ENCODE data around the gene ACRBP.

ACRBP gene

GRCh38 chr12:6647083-6647604 lies at the start of gene ACRBP:
ACRBP (minus strand) TSS chr12:6647432; CDS start chr12:6647366, 66 bp downstream.
- Mint-ChIP-seq H3K4me1 (ENCODE audit: low read depth) (peaks cover 10% of the 10 kb centered on the region), H3K9me3 (peaks cover 22% of the 10 kb centered on the region), H3K27ac (peak within 1 kb of the TSS; percentile 52), H3K4me3 (peak within 1 kb of the TSS; percentile 66), H3K27me3 (ENCODE audit: low read depth) (peaks cover 6% of the 10 kb centered on the region), H3K36me3 (ENCODE audit: low read depth) (peaks cover 25% of the 10 kb centered on the region)

GRCh38 chr12:6695313-6696045 lies 48.2 kb upstream of the ACRBP start:
- Mint-ChIP-seq H3K27me3 (ENCODE audit: low read depth) (peaks cover 31% of the 10 kb centered on the region), H3K27ac (no peak overlapping the region), H3K36me3 (ENCODE audit: low read depth) (no peaks in the 10 kb centered on the region), H3K4me3 (no peak overlapping the region), H3K9me3 (no peaks in the 10 kb centered on the region), H3K4me1 (ENCODE audit: low read depth) (peaks cover 15% of the 10 kb centered on the region)

- Mint-ChIP-seq H3K9me3 (no peaks in the 10 kb centered on the region), H3K36me3 (ENCODE audit: low read depth) (no peaks in the 10 kb centered on the region), H3K27ac (no peak overlapping the region), H3K4me3 (no peak overlapping the region), H3K27me3 (ENCODE audit: low read depth) (peaks cover 29% of the 10 kb centered on the region), H3K4me1 (ENCODE audit: low read depth) (peaks cover 19% of the 10 kb centered on the region)
Observed at GRCh38 chr12:6694701-6695100, 47.5 kb upstream of the ACRBP start.

- H3K36me3 Mint-ChIP-seq (ENCODE audit: low read depth), result no peaks in the 10 kb centered on the region
- H3K4me1 Mint-ChIP-seq (ENCODE audit: low read depth), result peaks cover 12% of the 10 kb centered on the region
- peaks cover 21% of the 10 kb centered on the region for H3K27me3 Mint-ChIP-seq (ENCODE audit: low read depth)
- H3K4me3 Mint-ChIP-seq, result no peak overlapping the region
- H3K9me3 Mint-ChIP-seq, result no peaks in the 10 kb centered on the region
- H3K27ac Mint-ChIP-seq, result no peak overlapping the region
Observed at GRCh38 chr12:6693832-6694355, 46.7 kb upstream of the ACRBP start.

- H3K27me3 Mint-ChIP-seq (ENCODE audit: low read depth), result peaks cover 11% of the 10 kb centered on the region
- peaks cover 4% of the 10 kb centered on the region for H3K36me3 Mint-ChIP-seq (ENCODE audit: low read depth)
- no peak overlapping the region for H3K4me3 Mint-ChIP-seq
- no peak overlapping the region for H3K27ac Mint-ChIP-seq
- H3K9me3 Mint-ChIP-seq, result no peaks in the 10 kb centered on the region
- H3K4me1 Mint-ChIP-seq (ENCODE audit: low read depth), result peaks cover 13% of the 10 kb centered on the region
Observed at GRCh38 chr12:6692888-6693287, 45.7 kb upstream of the ACRBP start.

- peaks cover 27% of the 10 kb centered on the region for H3K4me1 Mint-ChIP-seq (ENCODE audit: low read depth)
- H3K4me3 Mint-ChIP-seq, result peak overlapping the region; percentile 25
- H3K27me3 Mint-ChIP-seq (ENCODE audit: low read depth), result no peaks in the 10 kb centered on the region
- H3K27ac Mint-ChIP-seq, result no peak overlapping the region
- peaks cover 14% of the 10 kb centered on the region for H3K36me3 Mint-ChIP-seq (ENCODE audit: low read depth)
- H3K9me3 Mint-ChIP-seq, result no peaks in the 10 kb centered on the region
Observed at GRCh38 chr12:6691473-6691872, 44.2 kb upstream of the ACRBP start.

- peaks cover 27% of the 10 kb centered on the region for H3K36me3 Mint-ChIP-seq (ENCODE audit: low read depth)
- H3K4me1 Mint-ChIP-seq (ENCODE audit: low read depth), result peaks cover 41% of the 10 kb centered on the region
- no peaks in the 10 kb centered on the region for H3K9me3 Mint-ChIP-seq
- H3K27ac Mint-ChIP-seq, result peak within 1 kb of the TSS; percentile 93
- H3K27me3 Mint-ChIP-seq (ENCODE audit: low read depth), result no peaks in the 10 kb centered on the region
- peak within 1 kb of the TSS; percentile 97 for H3K4me3 Mint-ChIP-seq
Observed at GRCh38 chr12:6688999-6689882, 42.0 kb upstream of the ACRBP start, which contains the start of gene ZNF384. ZNF384 (minus strand) TSS chr12:6689375; CDS start chr12:6679520, 9,855 bp downstream.

- Mint-ChIP-seq H3K9me3 (no peaks in the 10 kb centered on the region), H3K4me1 (ENCODE audit: low read depth) (peaks cover 41% of the 10 kb centered on the region), H3K27ac (peak overlapping the region; percentile 93), H3K36me3 (ENCODE audit: low read depth) (peaks cover 27% of the 10 kb centered on the region), H3K4me3 (peak overlapping the region; percentile 97), H3K27me3 (ENCODE audit: low read depth) (no peaks in the 10 kb centered on the region)
Observed at GRCh38 chr12:6688543-6688998, 41.3 kb upstream of the ACRBP start.

- no peaks in the 10 kb centered on the region for H3K9me3 Mint-ChIP-seq
- H3K27me3 Mint-ChIP-seq (ENCODE audit: low read depth), result no peaks in the 10 kb centered on the region
- H3K36me3 Mint-ChIP-seq (ENCODE audit: low read depth), result peaks cover 39% of the 10 kb centered on the region
- peaks cover 43% of the 10 kb centered on the region for H3K4me1 Mint-ChIP-seq (ENCODE audit: low read depth)
- H3K27ac Mint-ChIP-seq, result no peak overlapping the region
- no peak overlapping the region for H3K4me3 Mint-ChIP-seq
Observed at GRCh38 chr12:6685814-6686213, 38.6 kb upstream of the ACRBP start.

- Mint-ChIP-seq H3K4me1 (ENCODE audit: low read depth) (peaks cover 39% of the 10 kb centered on the region), H3K9me3 (no peaks in the 10 kb centered on the region), H3K4me3 (no peak overlapping the region), H3K27ac (no peak overlapping the region), H3K27me3 (ENCODE audit: low read depth) (no peaks in the 10 kb centered on the region), H3K36me3 (ENCODE audit: low read depth) (peaks cover 40% of the 10 kb centered on the region)
Observed at GRCh38 chr12:6684609-6685008, 37.4 kb upstream of the ACRBP start.

GRCh38 chr12:6676962-6677361 lies 29.7 kb upstream of the ACRBP start:
- Mint-ChIP-seq H3K36me3 (ENCODE audit: low read depth) (peaks cover 57% of the 10 kb centered on the region), H3K4me3 (no peak overlapping the region), H3K4me1 (ENCODE audit: low read depth) (peaks cover 3% of the 10 kb centered on the region), H3K9me3 (no peaks in the 10 kb centered on the region), H3K27me3 (ENCODE audit: low read depth) (no peaks in the 10 kb centered on the region), H3K27ac (no peak overlapping the region)

GRCh38 chr12:6672143-6672542 lies 24.9 kb upstream of the ACRBP start:
- no peak overlapping the region for H3K27ac Mint-ChIP-seq
- no peaks in the 10 kb centered on the region for H3K27me3 Mint-ChIP-seq (ENCODE audit: low read depth)
- no peaks in the 10 kb centered on the region for H3K4me1 Mint-ChIP-seq (ENCODE audit: low read depth)
- H3K36me3 Mint-ChIP-seq (ENCODE audit: low read depth), result peaks cover 67% of the 10 kb centered on the region
- H3K9me3 Mint-ChIP-seq, result no peaks in the 10 kb centered on the region
- no peak overlapping the region for H3K4me3 Mint-ChIP-seq

GRCh38 chr12:6667559-6668210 lies 20.5 kb upstream of the ACRBP start:
- Mint-ChIP-seq H3K36me3 (ENCODE audit: low read depth) (peaks cover 53% of the 10 kb centered on the region), H3K27ac (no peak overlapping the region), H3K4me3 (no peak overlapping the region), H3K9me3 (no peaks in the 10 kb centered on the region), H3K4me1 (ENCODE audit: low read depth) (peaks cover 8% of the 10 kb centered on the region), H3K27me3 (ENCODE audit: low read depth) (no peaks in the 10 kb centered on the region)

- H3K36me3 Mint-ChIP-seq (ENCODE audit: low read depth), result peaks cover 40% of the 10 kb centered on the region
- no peak overlapping the region for H3K4me3 Mint-ChIP-seq
- H3K4me1 Mint-ChIP-seq (ENCODE audit: low read depth), result peaks cover 16% of the 10 kb centered on the region
- no peak overlapping the region for H3K27ac Mint-ChIP-seq
- no peaks in the 10 kb centered on the region for H3K27me3 Mint-ChIP-seq (ENCODE audit: low read depth)
- H3K9me3 Mint-ChIP-seq, result no peaks in the 10 kb centered on the region
Observed at GRCh38 chr12:6666211-6666610, 19.0 kb upstream of the ACRBP start.
